CD14-positive monocyte (primary cell): Measurements from ENCODE around the gene TAGAP. TPM values are rescaled to one million over a fixed set of nuclear protein-coding genes. Genes with fewer than 3 reads are reported as not detected.
A peak's percentile ranks its signal among the peaks of the same experiment; 100 is the strongest.

ENCODE experiments used
- DNase-seq, 3 donors: peaks; one replicate each; pipeline ENCODE4 v3.0.0-alpha.2; 2011 to 2022
- H2AFZ ChIP-seq: 2 replicates; pipeline ENCODE4 v1.6.0; 2012; ENCODE audit warnings: mild to moderate bottlenecking, low read depth, low read length, inconsistent platforms; ENCODE audit not compliant: insufficient read depth, poor library complexity, severe bottlenecking
- H3K27ac ChIP-seq, 2 donors: 1 replicate in 1 of 2; 2 replicates in 1 of 2; pipeline ENCODE4 v1.5.1; 2012 to 2013; ENCODE audit warnings: low read length in 2 of 2, control low read depth in 1 of 2, inconsistent platforms in 1 of 2, low read depth in 1 of 2, mild to moderate bottlenecking in 1 of 2
- H3K27me3 ChIP-seq, 2 donors: one replicate each; pipeline versions ENCODE4 v1.6.0 to v1.6.1; 2011 to 2013; ENCODE audit warnings: low read length in 2 of 2; ENCODE audit not compliant: control insufficient read depth in 2 of 2, insufficient read depth in 2 of 2
- H3K36me3 ChIP-seq, 2 donors: replicated peaks in 1 of 2; 1 replicate in 1 of 2; 2 replicates in 1 of 2; pipeline versions ENCODE4 v1.5.1 to v1.6.1; 2012 to 2013; ENCODE audit warnings: low read length in 2 of 2, control low read depth in 1 of 2, inconsistent platforms in 1 of 2, mild to moderate bottlenecking in 1 of 2; ENCODE audit not compliant: insufficient read depth in 2 of 2, control insufficient read depth in 1 of 2
- H3K4me1 ChIP-seq, 2 donors: 1 replicate in 1 of 2; 2 replicates in 1 of 2; pipeline versions ENCODE4 v1.5.1 to v1.6.1; 2012 to 2013; ENCODE audit warnings: low read length in 2 of 2, control low read depth in 1 of 2, inconsistent platforms in 1 of 2, mild to moderate bottlenecking in 1 of 2, moderate library complexity in 1 of 2; ENCODE audit not compliant: insufficient read depth in 2 of 2, control insufficient read depth in 1 of 2
- H3K4me2 ChIP-seq: replicated peaks from 2 replicates; pipeline ENCODE3; 2012; ENCODE audit warnings: low read length, moderate library complexity, mild to moderate bottlenecking; ENCODE audit not compliant: poor library complexity, severe bottlenecking; ENCODE audit errors: extremely low read depth
- H3K4me3 ChIP-seq, 3 experiments: fragments of 200-600 bp in 1 of 3; sonication (generic) in 1 of 3; replicated peaks in 1 of 3; 1 replicate in 2 of 3; 2 replicates in 1 of 3; pipeline ENCODE4 v1.5.1; 2011 to 2013; ENCODE audit warnings: low read length in 3 of 3, mild to moderate bottlenecking in 3 of 3, control low read depth in 2 of 3, low read depth in 2 of 3, inconsistent platforms in 1 of 3, moderate library complexity in 1 of 3
- H3K79me2 ChIP-seq: 2 replicates; pipeline ENCODE4 v1.6.0; 2012; ENCODE audit warnings: mild to moderate bottlenecking, control low read depth, inconsistent platforms, low read length, moderate library complexity; ENCODE audit not compliant: insufficient read depth
- H3K9ac ChIP-seq: 2 replicates; pipeline ENCODE4 v1.6.0; 2017; ENCODE audit warnings: low read length, mild to moderate bottlenecking; ENCODE audit not compliant: insufficient read depth, poor library complexity, severe bottlenecking
- H3K9me3 ChIP-seq, 2 donors: replicated peaks in 1 of 2; 1 replicate in 1 of 2; 2 replicates in 1 of 2; pipeline versions ENCODE4 v1.5.1 to v1.6.1; 2012 to 2013; ENCODE audit warnings: low read length in 2 of 2, control low read depth in 1 of 2; ENCODE audit not compliant: control insufficient read depth in 1 of 2, insufficient read depth in 1 of 2
- H4K20me1 ChIP-seq: 2 replicates; pipeline ENCODE4 v1.6.0; 2012; ENCODE audit warnings: mild to moderate bottlenecking, low read length, control low read depth, moderate library complexity; ENCODE audit not compliant: insufficient read depth
- H3K27ac Mint-ChIP-seq, 7 donors: one replicate each; pipeline ENCODE4 v1.8.0; 2020; ENCODE audit warnings: mild to moderate bottlenecking in 7 of 7, mixed read lengths in 7 of 7, moderate library complexity in 6 of 7, inconsistent platforms in 2 of 7
- H3K27me3 Mint-ChIP-seq, 3 donors: one replicate each; pipeline ENCODE4 v1.8.0; 2021 to 2022; ENCODE audit warnings: low read depth in 3 of 3, mild to moderate bottlenecking in 3 of 3, mixed read lengths in 3 of 3, moderate library complexity in 3 of 3, inconsistent platforms in 1 of 3
- H3K36me3 Mint-ChIP-seq, 2 donors: one replicate each; pipeline ENCODE4 v1.8.0; 2020; ENCODE audit warnings: mixed read lengths in 2 of 2, inconsistent platforms in 1 of 2, mild to moderate bottlenecking in 1 of 2
- H3K4me1 Mint-ChIP-seq: one replicate; pipeline ENCODE4 v1.8.0; 2020; ENCODE audit warnings: mild to moderate bottlenecking, mixed read lengths
- H3K4me3 Mint-ChIP-seq, 2 donors: one replicate each; pipeline ENCODE4 v1.8.0; 2020; ENCODE audit warnings: mild to moderate bottlenecking in 2 of 2, mixed read lengths in 2 of 2, moderate library complexity in 1 of 2
- H3K9me3 Mint-ChIP-seq, 7 donors: one replicate each; pipeline ENCODE4 v1.8.0; 2020 to 2022; ENCODE audit warnings: mixed read lengths in 7 of 7, mild to moderate bottlenecking in 6 of 7, moderate library complexity in 6 of 7, inconsistent platforms in 2 of 7
- WGBS: methylation state at CpG from one replicate; pipeline ENCODE4 v1.1.5; 2013; ENCODE audit warnings: missing lambda C conversion rate; ENCODE audit not compliant: insufficient coverage; 5-methylcytosine and 5-hydroxymethylcytosine counted together
- intact Hi-C, 2 donors: fragments of 100-400 bp; cut with micrococcal nuclease; formaldehyde crosslinking; loops; one replicate each; pipeline versions ENCODE4 v1.15.0 to v1.15.1; 2023
- polyA plus RNA-seq, 3 donors: library from polyadenylated mRNA; depleted of rRNA in 1 of 3; unstranded in 2 of 3; stranded (reverse) in 1 of 3; fragments of 300-500 nt in 2 of 3; fragments of >200 nt in 1 of 3; fragmentation: Illumina TruSeq in 2 of 3; gene quantifications; 1 replicate in 2 of 3; 2 replicates in 1 of 3; pipeline ENCODE4 v1.2.3, GENCODE V29; 2012 to 2021
- TF ChIP-seq, protein P1 (sequence below): fragments of 200-600 bp; IDR thresholded peaks from one replicate; pipeline ENCODE4 v1.8.0; 2022; ENCODE audit warnings: antibody characterized with exemption, mild to moderate bottlenecking

The TAGAP gene
- polyA plus RNA-seq, 3 donors: 51.9 to 299 (median 59.1) TPM

DNA sequence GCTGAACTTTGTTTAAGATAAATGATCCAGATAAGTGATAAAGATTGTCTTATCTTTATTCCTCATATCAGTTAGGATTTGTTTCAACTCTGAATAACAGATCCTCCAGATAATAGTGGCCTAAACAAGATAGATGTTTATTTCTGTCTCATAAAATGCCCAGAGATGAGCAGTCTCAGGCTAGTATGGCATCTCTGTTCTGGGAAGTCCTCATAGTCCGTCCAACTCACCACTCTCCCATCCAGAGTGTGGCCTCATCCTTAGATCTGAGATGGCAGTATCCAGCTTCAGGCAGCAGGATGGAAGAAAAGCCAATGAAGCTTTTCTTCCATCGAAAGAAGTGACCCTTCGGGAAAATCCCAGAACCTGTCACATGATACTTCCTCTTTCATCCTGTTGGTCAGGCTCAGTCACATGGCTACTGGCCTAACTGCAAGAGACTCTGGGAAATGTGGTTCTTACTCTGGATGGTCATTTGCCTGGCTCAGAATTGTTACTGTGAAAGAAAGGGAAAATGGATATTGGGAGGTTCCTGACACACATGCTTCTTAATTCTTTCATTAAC lies 29.4 kb upstream of the TAGAP start:
- peaks cover 7 to 9% of the 10 kb centered on the region in 2 donors for H3K36me3 Mint-ChIP-seq
- H3K4me3 Mint-ChIP-seq: peak overlapping the region in 1 of 2 donors; percentile 65
- no peaks in the 10 kb centered on the region for H3K79me2 ChIP-seq
- peak overlapping the region in 2 of 7 donors; percentile 6 to 35 for H3K27ac Mint-ChIP-seq
- peaks cover 0 to 2% (median 1%) of the 10 kb centered on the region in 3 donors for H3K27me3 Mint-ChIP-seq
- H3K4me3 ChIP-seq: no peak overlapping the region
- H3K27ac ChIP-seq: no peak overlapping the region
- no peak overlapping the region for H3K4me2 ChIP-seq
- intact Hi-C loops: no loop called here
- H2AFZ ChIP-seq: no peak overlapping the region
- no peak overlapping the region for H3K9ac ChIP-seq
- TF ChIP-seq, protein P1, sequence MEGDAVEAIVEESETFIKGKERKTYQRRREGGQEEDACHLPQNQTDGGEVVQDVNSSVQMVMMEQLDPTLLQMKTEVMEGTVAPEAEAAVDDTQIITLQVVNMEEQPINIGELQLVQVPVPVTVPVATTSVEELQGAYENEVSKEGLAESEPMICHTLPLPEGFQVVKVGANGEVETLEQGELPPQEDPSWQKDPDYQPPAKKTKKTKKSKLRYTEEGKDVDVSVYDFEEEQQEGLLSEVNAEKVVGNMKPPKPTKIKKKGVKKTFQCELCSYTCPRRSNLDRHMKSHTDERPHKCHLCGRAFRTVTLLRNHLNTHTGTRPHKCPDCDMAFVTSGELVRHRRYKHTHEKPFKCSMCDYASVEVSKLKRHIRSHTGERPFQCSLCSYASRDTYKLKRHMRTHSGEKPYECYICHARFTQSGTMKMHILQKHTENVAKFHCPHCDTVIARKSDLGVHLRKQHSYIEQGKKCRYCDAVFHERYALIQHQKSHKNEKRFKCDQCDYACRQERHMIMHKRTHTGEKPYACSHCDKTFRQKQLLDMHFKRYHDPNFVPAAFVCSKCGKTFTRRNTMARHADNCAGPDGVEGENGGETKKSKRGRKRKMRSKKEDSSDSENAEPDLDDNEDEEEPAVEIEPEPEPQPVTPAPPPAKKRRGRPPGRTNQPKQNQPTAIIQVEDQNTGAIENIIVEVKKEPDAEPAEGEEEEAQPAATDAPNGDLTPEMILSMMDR: no peak
- DNase-seq: peak in 2 of 3 donors; percentile 45 to 79
- H4K20me1 ChIP-seq: no peaks in the 10 kb centered on the region
- H3K27me3 ChIP-seq: no peaks in the 10 kb centered on the region
- H3K4me1 Mint-ChIP-seq: peaks cover 23% of the 10 kb centered on the region
- H3K36me3 ChIP-seq: no peaks in the 10 kb centered on the region
- peaks cover 12 to 14% of the 10 kb centered on the region in 2 donors for H3K4me1 ChIP-seq
- H3K9me3 ChIP-seq: no peaks in the 10 kb centered on the region
- peaks cover 0 to 1% (median 0%) of the 10 kb centered on the region in 7 donors for H3K9me3 Mint-ChIP-seq
- WGBS: 80% methylated on average over 1 of the region's 3 CpGs

DNA sequence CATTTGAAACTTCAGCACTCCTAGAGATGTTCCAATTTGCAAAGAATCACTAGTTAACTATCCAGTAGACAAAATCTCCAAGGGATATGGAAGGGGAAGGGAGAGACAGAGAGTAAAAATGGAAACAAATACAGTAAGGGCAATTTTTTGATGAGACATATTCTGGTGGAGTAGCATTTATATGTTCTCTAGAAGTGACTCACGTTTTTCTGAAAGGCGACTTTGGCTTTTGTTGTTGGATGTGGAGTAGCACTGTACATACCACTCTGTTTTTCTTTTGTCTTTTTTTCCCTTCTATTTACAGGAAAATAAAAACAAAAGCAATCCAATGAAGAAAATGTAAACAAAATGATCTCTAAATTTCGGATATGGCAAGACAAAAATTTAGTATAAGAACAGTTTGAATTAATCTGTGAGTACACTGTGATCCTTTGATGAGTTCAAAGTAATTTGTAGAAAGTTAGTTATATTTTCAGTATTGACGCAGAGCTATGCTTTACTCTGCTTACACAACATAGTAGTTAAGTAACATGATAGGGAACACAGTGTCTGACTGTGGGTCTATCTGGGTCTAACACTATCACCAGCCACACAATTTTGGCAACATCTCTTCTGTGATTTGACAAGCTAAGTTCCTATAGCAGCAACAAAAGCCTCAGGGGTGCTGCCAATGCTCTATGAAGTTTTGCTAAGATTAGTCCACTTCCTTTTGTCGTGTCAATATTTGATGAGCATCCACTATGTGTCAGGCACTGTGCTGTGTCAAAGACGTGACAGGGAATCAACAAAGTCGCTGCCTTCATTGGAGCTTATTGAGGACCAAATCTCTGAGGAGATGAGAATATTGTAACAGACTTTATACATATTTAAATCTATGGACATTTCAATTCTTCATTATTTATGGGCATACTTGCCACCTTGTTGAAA lies 27.3 kb upstream of the TAGAP start:
- Mint-ChIP-seq H3K4me3 (no peak overlapping the region), H3K36me3 (peaks cover 3 to 5% of the 10 kb centered on the region in 2 donors), H3K9me3 (peaks cover 0 to 1% (median 0%) of the 10 kb centered on the region in 7 donors), H3K4me1 (peaks cover 30% of the 10 kb centered on the region), H3K27ac (no peak overlapping the region), H3K27me3 (peaks cover 0 to 4% (median 2%) of the 10 kb centered on the region in 3 donors)
- H3K4me3 ChIP-seq: no peak overlapping the region
- H3K9me3 ChIP-seq: no peaks in the 10 kb centered on the region
- H3K4me2 ChIP-seq: no peak overlapping the region
- H3K4me1 ChIP-seq: peaks cover 23 to 26% of the 10 kb centered on the region in 2 donors
- no peaks in the 10 kb centered on the region for H3K79me2 ChIP-seq
- no peak for DNase-seq
- H3K9ac ChIP-seq: no peak overlapping the region
- no peak overlapping the region for H2AFZ ChIP-seq
- WGBS: 75% methylated on average over 1 of the region's 7 CpGs
- no peaks in the 10 kb centered on the region for H3K27me3 ChIP-seq
- intact Hi-C loops: no loop called here
- no peak overlapping the region for H3K27ac ChIP-seq
- TF ChIP-seq, protein P1: no peak
- no peaks in the 10 kb centered on the region for H3K36me3 ChIP-seq
- H4K20me1 ChIP-seq: no peaks in the 10 kb centered on the region
